Stimulated activated CD8-positive, alpha-beta memory T cell treated with anti-CD3 and anti-CD28 coated beads, Interleukin-7, amount 100 ng/mL, for 4 hours (primary cell): ENCODE measurements around the gene NDUFB10.

Experiments used
- DNase-seq, 2 donors: peaks; one replicate each; pipeline ENCODE4 v3.0.0-alpha.2; 2020; ENCODE audit warnings: low read depth in 2 of 2

Gene NDUFB10

DNA sequence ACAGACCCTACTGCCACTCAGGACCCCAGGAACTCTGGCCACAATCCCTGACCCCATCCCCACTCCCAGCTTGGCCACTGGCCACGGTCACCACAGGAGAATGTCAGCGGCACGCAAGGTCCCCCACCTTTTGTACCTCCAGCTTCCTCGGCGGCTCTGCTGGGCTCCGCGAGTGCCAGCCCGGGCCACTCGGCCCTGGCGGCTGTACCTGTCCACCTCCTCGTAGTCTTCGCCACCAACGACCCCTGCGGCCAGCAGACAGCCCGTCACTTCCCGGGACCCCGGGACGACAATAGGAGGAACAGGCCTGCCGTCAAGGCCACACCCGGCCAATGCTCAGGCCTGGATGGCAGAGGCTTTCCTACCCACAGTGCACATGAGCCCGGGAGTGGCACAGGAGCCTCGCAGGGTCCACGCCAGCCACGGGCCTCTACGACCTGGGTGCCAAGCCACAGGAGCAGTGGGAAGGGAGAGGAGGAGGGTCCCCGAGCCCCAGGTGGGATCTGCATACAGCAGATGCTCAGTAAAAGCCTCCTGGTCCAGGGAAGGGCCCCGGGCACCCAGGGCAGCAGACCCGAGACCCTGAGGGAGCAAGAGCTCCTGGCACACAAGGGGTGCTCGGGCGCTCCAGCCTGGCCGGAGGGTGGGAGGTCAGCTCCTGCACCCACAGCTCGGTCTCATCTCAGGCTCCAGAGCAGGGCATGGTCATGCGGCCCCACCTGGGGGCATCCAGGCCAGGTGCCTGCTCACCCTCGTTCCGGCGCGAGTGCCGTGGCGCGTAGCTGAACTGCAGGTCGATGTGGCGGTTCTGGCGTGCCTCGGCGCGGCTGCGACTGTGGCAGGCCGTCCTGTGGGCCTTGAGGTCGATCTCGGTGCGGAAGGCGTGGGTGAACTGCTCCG is 42.4 kb downstream of the NDUFB10 start:
- DNase-seq: no peak

GRCh38 chr16:2002406-2003230 is 43.3 kb downstream of the NDUFB10 start:
- no peak for DNase-seq

DNA sequence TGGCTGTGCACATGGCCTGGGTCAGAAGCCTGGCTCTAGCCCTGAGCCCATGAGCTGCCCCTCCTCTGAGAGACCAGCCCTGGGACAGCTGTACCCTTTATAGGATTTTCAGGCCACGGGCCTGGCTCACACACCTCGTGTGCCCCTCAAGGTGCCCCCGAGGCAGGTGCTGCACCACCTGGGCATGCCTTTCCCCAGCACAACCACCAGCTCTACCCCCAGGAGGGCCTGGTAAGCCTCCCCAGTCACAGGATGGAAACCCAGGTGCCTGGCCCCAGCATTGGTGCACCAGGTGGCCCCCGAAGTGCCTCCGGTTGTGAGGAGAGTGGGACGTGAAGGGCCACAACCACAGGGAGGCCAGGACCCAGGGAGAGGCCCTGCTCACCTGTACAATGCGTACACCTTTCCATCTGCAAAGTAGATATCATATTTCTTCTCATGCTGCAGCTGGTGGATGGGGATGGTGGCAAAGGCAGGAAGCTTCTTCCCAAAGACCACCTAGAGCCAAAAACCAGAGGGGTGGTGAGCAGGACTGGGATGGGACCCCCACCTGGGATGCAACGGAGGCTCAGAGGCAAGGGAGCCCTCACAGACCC is 44.0 kb downstream of the NDUFB10 start:
- DNase-seq: no peak

DNA sequence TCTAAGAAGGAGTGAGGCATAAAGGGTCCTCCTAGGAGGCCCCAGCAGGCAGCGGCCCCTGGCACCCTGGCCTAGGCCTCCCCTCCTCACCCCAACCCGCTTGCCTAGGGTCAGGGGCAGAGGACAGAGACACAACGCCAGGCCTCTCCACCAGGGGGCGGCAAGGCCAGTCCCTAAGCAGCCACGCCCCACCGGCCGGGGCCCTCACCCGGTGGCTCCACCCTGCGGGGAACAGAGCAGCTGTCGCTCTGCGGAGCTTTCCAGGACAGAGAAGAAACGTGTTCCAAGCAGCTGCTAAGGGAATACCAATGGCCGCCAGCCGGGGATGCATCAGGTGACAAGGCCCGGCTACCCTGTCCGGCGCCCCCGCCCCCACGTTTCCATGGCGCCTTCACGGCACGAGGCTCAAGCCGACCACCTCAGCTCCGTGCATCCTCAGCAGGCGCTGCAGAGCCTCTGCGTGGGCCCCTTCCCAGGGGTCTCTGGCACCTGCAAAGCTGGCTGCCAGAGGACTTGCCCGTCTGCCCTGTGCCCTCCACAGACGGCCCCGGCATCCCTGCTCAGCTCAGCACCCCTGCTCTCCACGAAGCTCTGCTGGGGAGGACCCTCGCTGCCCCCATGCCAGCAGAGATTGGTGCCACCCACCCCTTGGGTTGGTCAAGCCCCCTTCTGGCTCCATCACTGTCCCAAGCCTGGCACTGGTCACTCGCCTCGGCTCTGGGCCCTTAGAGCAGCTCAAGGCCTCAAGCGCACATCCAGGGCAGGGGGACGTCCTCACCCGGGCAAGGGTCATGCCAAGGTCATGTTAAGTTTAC is 44.7 kb downstream of the NDUFB10 start:
- peak; percentile 55 to 72 for DNase-seq

DNA sequence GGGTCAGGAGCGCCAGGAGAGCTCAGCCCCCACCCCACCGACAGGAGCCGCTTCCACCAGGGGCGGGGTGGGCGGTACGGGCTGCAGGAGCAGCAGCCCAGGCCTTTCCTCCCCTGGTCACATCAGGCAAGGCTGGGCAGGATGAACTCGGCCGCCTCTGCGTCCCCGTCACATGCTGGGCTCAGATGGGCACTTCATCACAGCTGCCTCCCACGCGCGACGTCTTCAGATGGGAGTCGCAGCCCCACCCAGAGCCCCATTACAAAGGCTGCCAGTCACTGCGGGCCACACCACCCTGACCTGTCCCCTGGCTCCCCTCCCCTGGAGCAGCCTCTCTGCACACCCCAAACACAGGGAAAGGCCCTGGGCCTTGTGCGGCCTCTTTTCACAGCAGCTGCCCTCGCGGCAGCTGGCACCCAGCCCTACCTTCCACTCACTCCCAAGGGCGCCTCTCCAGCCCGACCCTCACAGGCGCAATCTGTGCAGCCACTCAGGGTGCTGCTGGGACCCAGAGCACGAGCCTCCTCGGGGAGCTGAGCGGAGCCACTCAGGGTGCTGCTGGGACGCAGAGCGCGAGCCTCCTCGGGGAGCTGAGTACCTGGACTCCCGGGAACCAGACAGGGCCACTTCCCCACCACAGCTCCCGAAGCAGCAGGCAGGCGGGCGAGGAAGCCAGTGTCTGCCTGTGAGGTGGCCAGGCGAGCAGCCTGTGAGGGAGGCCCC is 45.6 kb downstream of the NDUFB10 start:
- DNase-seq: no peak

GRCh38 chr16:2005646-2006045 is 46.3 kb downstream of the NDUFB10 start:
- DNase-seq: no peak

DNA sequence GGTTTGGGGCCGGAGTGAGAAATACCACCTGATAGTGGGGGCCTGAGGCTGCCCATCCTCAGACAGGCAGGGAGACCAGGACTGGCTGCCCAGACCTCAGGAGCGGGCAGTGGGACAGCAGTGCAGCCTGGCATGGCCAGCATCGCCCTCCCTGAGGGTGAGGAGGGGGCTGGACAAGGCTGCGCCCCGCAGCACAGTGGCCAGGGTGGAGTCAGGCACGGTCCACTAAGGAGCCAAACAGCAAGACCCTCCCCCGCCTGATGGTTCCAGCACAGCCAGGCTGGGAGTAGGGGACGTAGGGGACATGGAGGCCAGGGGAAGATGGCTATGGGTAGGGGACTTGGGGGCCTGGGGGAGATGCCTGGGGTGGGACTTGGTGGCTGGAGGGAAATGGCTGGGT is 47.0 kb downstream of the NDUFB10 start:
- no peak for DNase-seq

- DNase-seq: no peak
Observed at GRCh38 chr16:2007081-2007836, 47.9 kb downstream of the NDUFB10 start.

DNA sequence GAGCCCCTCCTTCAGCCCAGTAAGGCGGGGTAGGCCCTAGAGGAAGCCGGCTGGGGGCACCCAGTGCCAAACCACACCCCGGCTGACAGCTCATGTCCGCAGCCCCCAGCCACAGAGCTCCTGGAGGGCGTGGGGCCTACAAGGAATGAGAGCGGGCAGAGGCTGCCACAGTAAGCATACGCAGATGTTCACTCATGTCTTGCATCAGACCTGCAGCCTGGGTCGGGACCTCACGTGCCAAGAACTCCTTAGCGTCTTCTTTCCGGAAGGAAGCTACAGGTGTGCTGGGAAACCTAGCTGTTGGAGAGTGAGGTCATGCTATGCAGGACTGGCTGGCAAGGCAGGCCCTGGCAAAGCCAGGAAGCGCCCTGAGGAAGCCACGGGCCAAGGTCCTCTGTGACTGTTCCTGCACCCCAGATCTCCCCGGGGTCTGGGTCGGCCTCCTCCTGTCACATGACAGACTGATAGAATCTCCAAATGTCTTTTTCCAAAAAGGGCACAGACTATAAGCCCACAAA is 48.7 kb downstream of the NDUFB10 start:
- DNase-seq: no peak

DNA sequence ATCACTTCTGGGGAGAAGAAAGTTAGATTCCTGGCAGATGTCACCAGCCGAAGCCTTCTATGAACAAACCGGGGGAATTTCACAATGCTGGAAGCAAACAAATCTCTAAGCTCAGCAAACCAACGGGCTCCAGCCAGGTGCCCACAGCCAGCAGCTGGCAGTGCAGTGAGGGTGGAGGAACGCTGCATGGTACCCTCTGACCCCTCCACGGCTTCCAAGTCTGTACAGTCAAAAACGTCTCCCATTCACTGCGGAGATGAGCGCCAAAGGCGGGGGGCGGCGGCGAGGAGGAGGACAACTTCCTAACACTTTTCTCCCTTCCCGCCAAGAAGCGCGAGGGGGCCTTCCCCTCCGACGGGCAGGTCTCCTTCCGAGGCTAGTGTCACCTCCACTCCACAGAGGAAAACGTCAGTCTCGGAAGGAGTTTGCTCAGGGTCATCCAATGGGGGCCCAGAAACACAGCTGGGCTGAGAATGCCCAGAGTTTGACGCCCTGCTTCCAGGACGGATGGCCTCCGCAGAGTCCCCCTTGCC is 49.4 kb downstream of the NDUFB10 start:
- DNase-seq: no peak

- no peak for DNase-seq
Observed at GRCh38 chr16:2009164-2009711, 49.9 kb downstream of the NDUFB10 start.

DNA sequence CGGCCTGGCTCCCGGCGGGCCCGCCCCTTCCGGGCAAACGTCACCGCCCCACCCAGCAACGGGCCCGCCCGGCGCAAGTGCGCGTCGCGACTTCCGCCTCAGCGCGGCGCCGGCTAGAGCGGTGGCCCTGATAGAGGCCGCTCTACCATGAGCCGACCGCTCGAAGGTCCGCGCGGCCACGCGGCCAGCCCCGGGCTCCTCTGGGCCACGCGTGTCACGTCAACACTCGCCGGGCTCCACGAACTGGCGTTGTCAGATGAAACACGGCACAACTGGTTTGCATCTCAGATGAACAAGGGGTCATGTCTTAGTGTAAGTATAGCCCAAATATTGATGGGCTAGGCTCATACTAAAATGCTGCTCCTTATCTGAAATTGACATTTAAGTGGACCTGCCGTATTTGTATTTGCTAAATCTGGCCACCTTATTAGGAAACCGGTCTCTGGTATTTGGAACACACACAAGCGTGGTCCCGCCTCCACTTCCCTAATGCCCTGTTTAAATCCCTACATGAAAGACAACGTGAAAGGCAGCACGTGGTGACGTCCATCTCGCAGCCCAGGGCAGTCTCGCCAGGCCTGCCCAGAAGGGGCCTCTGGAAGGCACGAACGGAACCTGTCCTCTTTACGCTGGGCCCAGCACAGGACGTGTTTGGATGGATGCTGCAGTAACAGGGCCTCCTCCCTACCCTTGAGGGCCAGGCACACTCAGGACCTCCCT is 50.6 kb downstream of the NDUFB10 start, which contains the start of gene ZNF598:
Gene ZNF598, minus strand, starts transcription at position 31 of the 720 bp plus-strand sequence.
- peak; percentile 50 to 78 for DNase-seq
